Measurements from ENCODE around the gene MUSK.

GRCh38 chr9:110635589-110635988 lies 33.0 kb upstream of the MUSK start:
- TF ChIP-seq CTCF (conservative IDR thresholded peaks at IDR 0.05; ENCODE audit: low read depth, low read length) (no peak), RAD21 (IDR thresholded peaks at IDR 0.05; ENCODE audit: low read length) (no peak), POLR2A (IDR thresholded peaks at IDR 0.05; ENCODE audit: low read depth, low read length) (no peak), USF2 (IDR thresholded peaks at IDR 0.05; ENCODE audit: low read depth, low read length) (no peak), NFE2L2 (IDR thresholded peaks at IDR 0.05; ENCODE audit: low read depth, low read length) (no peak), CEBPB (IDR thresholded peaks at IDR 0.05; ENCODE audit: low read depth, low read length) (no peak), RFX5 (IDR thresholded peaks at IDR 0.05; ENCODE audit: low read depth, low read length) (no peak), MAZ (IDR thresholded peaks at IDR 0.05; ENCODE audit: borderline replicate concordance, low read depth, low read length) (no peak), CHD1 (IDR thresholded peaks at IDR 0.05; ENCODE audit: low read depth, low read length) (no peak)

All from IMR-90 (cell line).